GM12878 (cell line): ENCODE measurements around the gene STK16. TPM values are rescaled to one million over a fixed set of nuclear protein-coding genes. Genes with fewer than 3 reads are reported as not detected.

ENCODE experiments used
- BACH1 ChIP-seq: fragments of 450-650 bp; IDR thresholded peaks from 2 replicates; pipeline ENCODE4 v1.6.1; 2017; ENCODE audit warnings: mild to moderate bottlenecking, borderline replicate concordance
- CBFB ChIP-seq: IDR thresholded peaks from 2 replicates; pipeline ENCODE4 v1.6.1; 2016; ENCODE audit warnings: antibody characterized with exemption, low read depth
- CUX1 ChIP-seq: IDR thresholded peaks from 2 replicates; pipeline ENCODE4 v1.6.1; 2012; ENCODE audit warnings: improper control_type of control experiment, low read depth, low read length; ENCODE audit not compliant: insufficient replicate concordance
- GATAD2B ChIP-seq: fragments of 450-650 bp; conservative IDR thresholded peaks from 2 replicates; pipeline ENCODE4 v1.6.1; 2017; ENCODE audit warnings: low read depth, mild to moderate bottlenecking, moderate library complexity
- IKZF1 ChIP-seq: fragments of 450-650 bp; conservative IDR thresholded peaks from 2 replicates; pipeline ENCODE4 v1.6.1; 2017; ENCODE audit warnings: antibody characterized with exemption, mild to moderate bottlenecking
- KDM1A ChIP-seq: fragments of 200-600 bp; sonication (generic); IDR thresholded peaks from 2 replicates; pipeline ENCODE4 v1.6.1; 2016; ENCODE audit warnings: borderline replicate concordance
- MEF2A ChIP-seq: IDR thresholded peaks from 2 replicates; pipeline ENCODE4 v1.6.1; 2011; ENCODE audit warnings: low read depth, mild to moderate bottlenecking, low read length, moderate library complexity; ENCODE audit not compliant: insufficient read depth
- MXI1 ChIP-seq: fragments of 150-350 bp; IDR thresholded peaks from 2 replicates; pipeline ENCODE4 v1.6.1; 2011; ENCODE audit warnings: low read depth, mild to moderate bottlenecking, inconsistent platforms, low read length, improper control_type of control experiment
- NFYA ChIP-seq: IDR thresholded peaks from 2 replicates; pipeline ENCODE4 v1.6.1; 2011; ENCODE audit warnings: low read depth, mild to moderate bottlenecking, low read length, improper control_type of control experiment, borderline replicate concordance
- NR2F1 ChIP-seq: fragments of 450-650 bp; conservative IDR thresholded peaks from 2 replicates; pipeline ENCODE4 v1.6.1; 2017; ENCODE audit warnings: mild to moderate bottlenecking
- POLR2AphosphoS5 ChIP-seq: IDR thresholded peaks from 2 replicates; pipeline ENCODE4 v1.6.1; 2011; ENCODE audit warnings: mild to moderate bottlenecking, low read length, inconsistent platforms
- POU2F2 ChIP-seq: IDR thresholded peaks from 3 replicates; pipeline ENCODE4 v1.6.1; 2011; ENCODE audit warnings: low read depth, mild to moderate bottlenecking, low read length, borderline replicate concordance
- TBL1XR1 ChIP-seq: IDR thresholded peaks from 2 replicates; pipeline ENCODE4 v1.6.1; 2012; ENCODE audit warnings: low read depth, low read length, improper control_type of control experiment
- ZNF207 ChIP-seq: fragments of 450-650 bp; IDR thresholded peaks from 2 replicates; pipeline ENCODE4 v1.6.1; 2014; ENCODE audit warnings: antibody characterized with exemption, mild to moderate bottlenecking, borderline replicate concordance
- ZNF274 ChIP-seq: IDR thresholded peaks from one replicate; pipeline ENCODE4 v1.8.0; 2011; ENCODE audit not compliant: insufficient read length, insufficient read depth
- polyA plus RNA-seq, 11 experiments: library from polyadenylated mRNA; depleted of rRNA in 4 of 11; unstranded in 6 of 11; stranded (reverse) in 5 of 11; fragments of >200 nt; fragmentation: Nextera tagmentation in 4 of 11; fragmentation: Illumina TruSeq in 1 of 11; extraction: Ambion mirVana in 4 of 11; extraction: Trizol in 1 of 11; gene quantifications; 1 replicate in 1 of 11; 2 replicates in 10 of 11; pipeline versions ENCODE4 v1.2.1 to v1.2.3, GENCODE V29; 2011 to 2016; ENCODE audit warnings: inconsistent platforms in 2 of 11, missing spikeins in 2 of 11, low read depth in 1 of 11
- total RNA-seq, 4 experiments: library from RNA; depleted of rRNA in 3 of 4; stranded (reverse); fragments of >200 nt in 3 of 4; fragmentation: Illumina TruSeq in 1 of 4; extraction: Trizol in 1 of 4; gene quantifications; 2 replicates each; pipeline versions ENCODE4 v1.2.1 to v1.2.3, GENCODE V29; 2013 to 2021
- TF ChIP-seq, protein P1 (sequence below): fragments of 450-650 bp; IDR thresholded peaks from 2 replicates; pipeline ENCODE4 v1.6.1; 2017; ENCODE audit warnings: borderline replicate concordance
- TF ChIP-seq, protein P2 (sequence below): fragments of 150-350 bp; IDR thresholded peaks from 2 replicates; pipeline ENCODE4 v1.6.1; 2014; ENCODE audit warnings: mild to moderate bottlenecking, low read depth, low read length
- TF ChIP-seq, protein P3 (sequence below): IDR thresholded peaks from 2 replicates; pipeline ENCODE4 v1.6.1; 2012; ENCODE audit warnings: low read depth, low read length, improper control_type of control experiment

Gene STK16
- total and polyA plus RNA-seq, 10 of the 15 experiments (the other 5 are each of a cell fraction or from before 2014, with no cell fraction given) = 4.3 to 50.1 (median 17.9) TPM

DNA sequence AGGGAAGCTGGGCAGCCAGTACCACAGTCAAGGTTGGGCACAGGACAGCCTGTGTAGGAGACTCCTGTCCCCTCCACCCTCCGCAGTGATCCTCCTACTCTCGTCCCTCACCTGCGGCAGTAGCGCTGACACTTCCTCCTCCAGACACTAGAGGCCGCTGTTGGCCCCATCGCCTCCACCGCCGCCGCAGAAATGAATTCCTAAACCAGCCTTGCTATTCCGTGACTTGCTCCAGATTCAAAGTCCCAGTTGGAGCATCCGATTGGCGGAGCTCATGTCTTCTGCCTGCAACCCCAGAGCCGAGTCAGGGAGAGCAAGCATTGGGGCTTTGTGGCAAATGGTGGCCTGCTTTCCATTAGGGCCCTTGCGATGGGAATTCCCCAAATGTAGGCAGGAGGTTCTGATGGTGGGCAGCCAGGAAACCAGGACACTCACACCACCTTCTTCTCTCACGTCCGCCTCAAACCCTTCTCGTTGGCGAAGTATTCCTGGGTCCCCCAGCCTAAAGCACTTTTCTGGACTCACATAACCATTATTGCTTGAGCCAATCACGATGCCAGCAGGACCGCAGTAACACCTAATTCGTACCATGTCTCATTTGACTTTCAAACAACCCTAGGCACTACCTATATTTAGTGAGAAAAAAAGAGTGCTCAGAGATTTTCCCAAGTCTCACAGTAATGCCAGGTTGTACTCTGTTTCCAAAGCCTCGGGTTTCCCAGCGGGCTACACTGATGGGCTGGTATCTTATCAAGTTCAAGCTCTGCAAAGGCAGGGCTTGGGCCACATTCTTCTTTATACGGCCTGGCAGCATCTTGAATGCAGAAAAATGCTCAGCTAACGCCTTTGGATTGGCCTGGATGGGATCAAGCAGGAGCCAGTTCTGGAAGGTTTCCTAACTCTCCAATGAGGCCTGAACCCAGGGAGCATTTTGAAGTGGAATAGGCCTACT lies 32.7 kb downstream of the STK16 start (continued):
- TF ChIP-seq, protein P1, sequence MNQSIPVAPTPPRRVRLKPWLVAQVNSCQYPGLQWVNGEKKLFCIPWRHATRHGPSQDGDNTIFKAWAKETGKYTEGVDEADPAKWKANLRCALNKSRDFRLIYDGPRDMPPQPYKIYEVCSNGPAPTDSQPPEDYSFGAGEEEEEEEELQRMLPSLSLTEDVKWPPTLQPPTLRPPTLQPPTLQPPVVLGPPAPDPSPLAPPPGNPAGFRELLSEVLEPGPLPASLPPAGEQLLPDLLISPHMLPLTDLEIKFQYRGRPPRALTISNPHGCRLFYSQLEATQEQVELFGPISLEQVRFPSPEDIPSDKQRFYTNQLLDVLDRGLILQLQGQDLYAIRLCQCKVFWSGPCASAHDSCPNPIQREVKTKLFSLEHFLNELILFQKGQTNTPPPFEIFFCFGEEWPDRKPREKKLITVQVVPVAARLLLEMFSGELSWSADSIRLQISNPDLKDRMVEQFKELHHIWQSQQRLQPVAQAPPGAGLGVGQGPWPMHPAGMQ = no peak
- TF ChIP-seq, protein P2, sequence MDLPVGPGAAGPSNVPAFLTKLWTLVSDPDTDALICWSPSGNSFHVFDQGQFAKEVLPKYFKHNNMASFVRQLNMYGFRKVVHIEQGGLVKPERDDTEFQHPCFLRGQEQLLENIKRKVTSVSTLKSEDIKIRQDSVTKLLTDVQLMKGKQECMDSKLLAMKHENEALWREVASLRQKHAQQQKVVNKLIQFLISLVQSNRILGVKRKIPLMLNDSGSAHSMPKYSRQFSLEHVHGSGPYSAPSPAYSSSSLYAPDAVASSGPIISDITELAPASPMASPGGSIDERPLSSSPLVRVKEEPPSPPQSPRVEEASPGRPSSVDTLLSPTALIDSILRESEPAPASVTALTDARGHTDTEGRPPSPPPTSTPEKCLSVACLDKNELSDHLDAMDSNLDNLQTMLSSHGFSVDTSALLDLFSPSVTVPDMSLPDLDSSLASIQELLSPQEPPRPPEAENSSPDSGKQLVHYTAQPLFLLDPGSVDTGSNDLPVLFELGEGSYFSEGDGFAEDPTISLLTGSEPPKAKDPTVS = no peak
- no peak for TF ChIP-seq POLR2AphosphoS5
- no peak for TF ChIP-seq NR2F1
- peak; percentile 35; the same call in 1 of the 3 replicates for TF ChIP-seq POU2F2
- no peak for TF ChIP-seq ZNF274
- TF ChIP-seq MEF2A = no peak
- peak; percentile 89 for TF ChIP-seq IKZF1
- TF ChIP-seq CBFB = 0 out of 2 replicates have a peak, but pooled peaks have one; percentile 36
- TF ChIP-seq MXI1 = no peak
- no peak for TF ChIP-seq NFYA
- peak; percentile 8; the same call in 1 of the 2 replicates for TF ChIP-seq BACH1
- TF ChIP-seq TBL1XR1 = no peak
- TF ChIP-seq, protein P3, sequence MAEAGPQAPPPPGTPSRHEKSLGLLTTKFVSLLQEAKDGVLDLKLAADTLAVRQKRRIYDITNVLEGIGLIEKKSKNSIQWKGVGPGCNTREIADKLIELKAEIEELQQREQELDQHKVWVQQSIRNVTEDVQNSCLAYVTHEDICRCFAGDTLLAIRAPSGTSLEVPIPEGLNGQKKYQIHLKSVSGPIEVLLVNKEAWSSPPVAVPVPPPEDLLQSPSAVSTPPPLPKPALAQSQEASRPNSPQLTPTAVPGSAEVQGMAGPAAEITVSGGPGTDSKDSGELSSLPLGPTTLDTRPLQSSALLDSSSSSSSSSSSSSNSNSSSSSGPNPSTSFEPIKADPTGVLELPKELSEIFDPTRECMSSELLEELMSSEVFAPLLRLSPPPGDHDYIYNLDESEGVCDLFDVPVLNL = no peak
- TF ChIP-seq ZNF207 = no peak; the same call in 1 of the 2 replicates
- TF ChIP-seq GATAD2B = peak; percentile 42
- no peak for TF ChIP-seq KDM1A
- no peak for TF ChIP-seq CUX1
